ENCODE measurements around the gene IPO11. TPM values are rescaled to one million over a fixed set of nuclear protein-coding genes. Genes with fewer than 3 reads are reported as not detected.

Gene IPO11
- total RNA-seq, 2 donors from 2014 or later, result 17.5 to 39.8 TPM

- no peaks in the 10 kb centered on the region for H3K9me3 ChIP-seq
- intact Hi-C loops (cut with DNase I), result no loop called here
- no peak overlapping the region for H3K27ac ChIP-seq
- no peaks in the 10 kb centered on the region for H3K27me3 ChIP-seq
- DNase-seq, result no peak
- H3K9ac ChIP-seq (ENCODE audit: low read depth in 2 of 2, low read length in 2 of 2), result no peak overlapping the region
- no peaks in the 10 kb centered on the region for H3K4me1 ChIP-seq
- no peak overlapping the region for H3K4me3 ChIP-seq
- no peak for TF ChIP-seq CTCF (IDR thresholded peaks at IDR 0.05)
- H3K36me3 ChIP-seq, result no peaks in the 10 kb centered on the region
Measured at GRCh38 chr5:62533597-62533996, 121.0 kb downstream of the IPO11 start.

- Histone ChIP-seq H3K9me3 (no peaks in the 10 kb centered on the region), H3K36me3 (no peaks in the 10 kb centered on the region), H3K27ac (no peak overlapping the region), H3K27me3 (no peaks in the 10 kb centered on the region), H3K9ac (ENCODE audit: low read depth in 2 of 2, low read length in 2 of 2) (no peak overlapping the region), H3K4me3 (no peak overlapping the region), H3K4me1 (no peaks in the 10 kb centered on the region)
- DNase-seq, result no peak
- intact Hi-C loops (cut with DNase I), result no loop called here
- no peak for TF ChIP-seq CTCF (IDR thresholded peaks at IDR 0.05)
Measured at GRCh38 chr5:62534461-62535236, 122.1 kb downstream of the IPO11 start.

- no peak overlapping the region for H3K27ac ChIP-seq
- no peaks in the 10 kb centered on the region for H3K4me1 ChIP-seq
- TF ChIP-seq CTCF (IDR thresholded peaks at IDR 0.05), result no peak
- no peak for DNase-seq
- no peaks in the 10 kb centered on the region for H3K36me3 ChIP-seq
- no peaks in the 10 kb centered on the region for H3K27me3 ChIP-seq
- no peak overlapping the region for H3K9ac ChIP-seq (ENCODE audit: low read depth in 2 of 2, low read length in 2 of 2)
- no peak overlapping the region for H3K4me3 ChIP-seq
- intact Hi-C loops (cut with DNase I), result no loop called here
- no peaks in the 10 kb centered on the region for H3K9me3 ChIP-seq
Measured at GRCh38 chr5:62536232-62536631, 123.7 kb downstream of the IPO11 start.

- no peak for TF ChIP-seq CTCF (IDR thresholded peaks at IDR 0.05)
- H3K9me3 ChIP-seq, result no peaks in the 10 kb centered on the region
- no peak overlapping the region for H3K27ac ChIP-seq
- H3K27me3 ChIP-seq, result no peaks in the 10 kb centered on the region
- no peak overlapping the region for H3K9ac ChIP-seq (ENCODE audit: low read depth in 2 of 2, low read length in 2 of 2)
- no peaks in the 10 kb centered on the region for H3K36me3 ChIP-seq
- no peak overlapping the region for H3K4me3 ChIP-seq
- no peaks in the 10 kb centered on the region for H3K4me1 ChIP-seq
- intact Hi-C loops (cut with DNase I), result no loop called here
- no peak for DNase-seq
Measured at GRCh38 chr5:62536783-62537182, 124.2 kb downstream of the IPO11 start.

GRCh38 chr5:62538017-62538942, 125.7 kb downstream of the IPO11 start:
- no peak overlapping the region for H3K9ac ChIP-seq (ENCODE audit: low read depth in 2 of 2, low read length in 2 of 2)
- intact Hi-C loops (cut with DNase I), result no loop called here

More at GRCh38 chr5:62538017-62538942, 125.7 kb downstream of the IPO11 start:
- Histone ChIP-seq H3K4me3 (no peak overlapping the region), H3K36me3 (no peaks in the 10 kb centered on the region), H3K27me3 (no peaks in the 10 kb centered on the region), H3K27ac (no peak overlapping the region), H3K9me3 (no peaks in the 10 kb centered on the region), H3K4me1 (no peaks in the 10 kb centered on the region)
- no peak for TF ChIP-seq CTCF (IDR thresholded peaks at IDR 0.05)
- DNase-seq, result no peak
